ENCODE data around the gene GPC3. TPM values are rescaled to one million over a fixed set of nuclear protein-coding genes. Genes with fewer than 3 reads are reported as not detected.

The GPC3 gene
- total and polyA plus RNA-seq, 2 experiments from 2014 or later = 36.8 to 60.1 TPM

- TF ChIP-seq JUNB (IDR thresholded peaks at IDR 0.05; ENCODE audit: unreplicated experiment) (no peak), POLR2AphosphoS5 (IDR thresholded peaks at IDR 0.05; ENCODE audit: low read depth) (no peak)
Measured at GRCh38 chrX:133953078-133953477, 32.3 kb downstream of the GPC3 start (continued).

DNA sequence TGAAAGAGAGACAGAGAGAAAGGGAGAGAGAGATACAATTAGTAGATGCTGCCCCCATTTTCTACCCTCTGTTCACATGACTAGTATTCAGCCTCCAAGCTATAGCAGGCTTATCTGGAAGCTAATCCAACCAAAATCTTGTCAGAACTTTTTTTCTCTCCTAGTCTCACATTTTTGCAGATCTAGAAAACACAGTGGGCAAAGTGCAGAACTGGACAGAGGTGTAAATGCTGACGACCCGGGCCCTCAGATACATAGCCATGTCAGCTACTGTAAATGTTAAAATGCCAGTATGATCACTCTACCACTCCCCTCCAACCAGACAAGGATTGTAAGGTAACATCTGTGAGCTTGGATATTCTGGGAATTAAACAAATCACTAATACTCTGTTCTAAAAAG, 34.3 kb downstream of the GPC3 start:
- H3F3A ChIP-seq (replicated peaks; ENCODE audit: low read depth) = no peaks in the 10 kb centered on the region
- H3K36me3 Mint-ChIP-seq (ENCODE audit: low read depth) = peaks cover 13% of the 10 kb centered on the region; the same call in 2 of the 3 replicates
- 0 out of 2 replicates have a peak, but pooled peaks cover 4% of the 10 kb centered on the region for H3K4me1 ChIP-seq (ENCODE audit: insufficient read depth)
- DNase-seq (ENCODE audit: low spot score) = no peak
- H2AFZ ChIP-seq = no peak overlapping the region
- no peaks in the 10 kb centered on the region for H3K27me3 Mint-ChIP-seq (ENCODE audit: insufficient read depth, low read depth, poor library complexity)
- no peak overlapping the region for H3K27ac Mint-ChIP-seq
- H3K9me2 ChIP-seq (ENCODE audit: insufficient read depth) = no peaks in the 10 kb centered on the region
- peaks cover 10% of the 10 kb centered on the region for H3K4me1 Mint-ChIP-seq
- H4K20me1 ChIP-seq (replicated peaks; ENCODE audit: insufficient read depth) = no peaks in the 10 kb centered on the region
- no peak for ATAC-seq
- H3K4me3 ChIP-seq = no peak overlapping the region
- no peaks in the 10 kb centered on the region for H3K27me3 ChIP-seq (ENCODE audit: insufficient read depth)
- no peaks in the 10 kb centered on the region for H3K79me2 ChIP-seq (replicated peaks; ENCODE audit: insufficient read depth)
- H3K27ac ChIP-seq (ENCODE audit: low read depth) = no peak overlapping the region
- TF ChIP-seq EZH2 (IDR thresholded peaks at IDR 0.05; ENCODE audit: low read depth, unreplicated experiment) (no peak), EZH2phosphoT487 (IDR thresholded peaks at IDR 0.05; ENCODE audit: unreplicated experiment) (no peak), CREB1 (CRISPR knock-in tag; IDR thresholded peaks at IDR 0.05; ENCODE audit: low read depth) (no peak), ZNF114 (CRISPR knock-in tag; IDR thresholded peaks at IDR 0.05) (no peak), JUNB (IDR thresholded peaks at IDR 0.05; ENCODE audit: unreplicated experiment) (no peak), ZNF331 (CRISPR knock-in tag; IDR thresholded peaks at IDR 0.05; ENCODE audit: low read depth) (no peak), NANOG (IDR thresholded peaks at IDR 0.05; ENCODE audit: borderline replicate concordance) (no peak), POLR2AphosphoS5 (IDR thresholded peaks at IDR 0.05; ENCODE audit: low read depth) (no peak), STAT1 (IDR thresholded peaks at IDR 0.05; ENCODE audit: unreplicated experiment) (no peak)
- TF ChIP-seq, protein P1, sequence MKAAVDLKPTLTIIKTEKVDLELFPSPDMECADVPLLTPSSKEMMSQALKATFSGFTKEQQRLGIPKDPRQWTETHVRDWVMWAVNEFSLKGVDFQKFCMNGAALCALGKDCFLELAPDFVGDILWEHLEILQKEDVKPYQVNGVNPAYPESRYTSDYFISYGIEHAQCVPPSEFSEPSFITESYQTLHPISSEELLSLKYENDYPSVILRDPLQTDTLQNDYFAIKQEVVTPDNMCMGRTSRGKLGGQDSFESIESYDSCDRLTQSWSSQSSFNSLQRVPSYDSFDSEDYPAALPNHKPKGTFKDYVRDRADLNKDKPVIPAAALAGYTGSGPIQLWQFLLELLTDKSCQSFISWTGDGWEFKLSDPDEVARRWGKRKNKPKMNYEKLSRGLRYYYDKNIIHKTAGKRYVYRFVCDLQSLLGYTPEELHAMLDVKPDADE (IDR thresholded peaks at IDR 0.05) = no peak
- TF ChIP-seq, protein P2, sequence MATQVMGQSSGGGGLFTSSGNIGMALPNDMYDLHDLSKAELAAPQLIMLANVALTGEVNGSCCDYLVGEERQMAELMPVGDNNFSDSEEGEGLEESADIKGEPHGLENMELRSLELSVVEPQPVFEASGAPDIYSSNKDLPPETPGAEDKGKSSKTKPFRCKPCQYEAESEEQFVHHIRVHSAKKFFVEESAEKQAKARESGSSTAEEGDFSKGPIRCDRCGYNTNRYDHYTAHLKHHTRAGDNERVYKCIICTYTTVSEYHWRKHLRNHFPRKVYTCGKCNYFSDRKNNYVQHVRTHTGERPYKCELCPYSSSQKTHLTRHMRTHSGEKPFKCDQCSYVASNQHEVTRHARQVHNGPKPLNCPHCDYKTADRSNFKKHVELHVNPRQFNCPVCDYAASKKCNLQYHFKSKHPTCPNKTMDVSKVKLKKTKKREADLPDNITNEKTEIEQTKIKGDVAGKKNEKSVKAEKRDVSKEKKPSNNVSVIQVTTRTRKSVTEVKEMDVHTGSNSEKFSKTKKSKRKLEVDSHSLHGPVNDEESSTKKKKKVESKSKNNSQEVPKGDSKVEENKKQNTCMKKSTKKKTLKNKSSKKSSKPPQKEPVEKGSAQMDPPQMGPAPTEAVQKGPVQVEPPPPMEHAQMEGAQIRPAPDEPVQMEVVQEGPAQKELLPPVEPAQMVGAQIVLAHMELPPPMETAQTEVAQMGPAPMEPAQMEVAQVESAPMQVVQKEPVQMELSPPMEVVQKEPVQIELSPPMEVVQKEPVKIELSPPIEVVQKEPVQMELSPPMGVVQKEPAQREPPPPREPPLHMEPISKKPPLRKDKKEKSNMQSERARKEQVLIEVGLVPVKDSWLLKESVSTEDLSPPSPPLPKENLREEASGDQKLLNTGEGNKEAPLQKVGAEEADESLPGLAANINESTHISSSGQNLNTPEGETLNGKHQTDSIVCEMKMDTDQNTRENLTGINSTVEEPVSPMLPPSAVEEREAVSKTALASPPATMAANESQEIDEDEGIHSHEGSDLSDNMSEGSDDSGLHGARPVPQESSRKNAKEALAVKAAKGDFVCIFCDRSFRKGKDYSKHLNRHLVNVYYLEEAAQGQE (IDR thresholded peaks at IDR 0.05; ENCODE audit: unreplicated experiment) = no peak
- TF ChIP-seq, protein P3, sequence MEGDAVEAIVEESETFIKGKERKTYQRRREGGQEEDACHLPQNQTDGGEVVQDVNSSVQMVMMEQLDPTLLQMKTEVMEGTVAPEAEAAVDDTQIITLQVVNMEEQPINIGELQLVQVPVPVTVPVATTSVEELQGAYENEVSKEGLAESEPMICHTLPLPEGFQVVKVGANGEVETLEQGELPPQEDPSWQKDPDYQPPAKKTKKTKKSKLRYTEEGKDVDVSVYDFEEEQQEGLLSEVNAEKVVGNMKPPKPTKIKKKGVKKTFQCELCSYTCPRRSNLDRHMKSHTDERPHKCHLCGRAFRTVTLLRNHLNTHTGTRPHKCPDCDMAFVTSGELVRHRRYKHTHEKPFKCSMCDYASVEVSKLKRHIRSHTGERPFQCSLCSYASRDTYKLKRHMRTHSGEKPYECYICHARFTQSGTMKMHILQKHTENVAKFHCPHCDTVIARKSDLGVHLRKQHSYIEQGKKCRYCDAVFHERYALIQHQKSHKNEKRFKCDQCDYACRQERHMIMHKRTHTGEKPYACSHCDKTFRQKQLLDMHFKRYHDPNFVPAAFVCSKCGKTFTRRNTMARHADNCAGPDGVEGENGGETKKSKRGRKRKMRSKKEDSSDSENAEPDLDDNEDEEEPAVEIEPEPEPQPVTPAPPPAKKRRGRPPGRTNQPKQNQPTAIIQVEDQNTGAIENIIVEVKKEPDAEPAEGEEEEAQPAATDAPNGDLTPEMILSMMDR (conservative IDR thresholded peaks at IDR 0.05; ENCODE audit: low read depth in 2 of 2) = no peak
- TF ChIP-seq, protein P4, sequence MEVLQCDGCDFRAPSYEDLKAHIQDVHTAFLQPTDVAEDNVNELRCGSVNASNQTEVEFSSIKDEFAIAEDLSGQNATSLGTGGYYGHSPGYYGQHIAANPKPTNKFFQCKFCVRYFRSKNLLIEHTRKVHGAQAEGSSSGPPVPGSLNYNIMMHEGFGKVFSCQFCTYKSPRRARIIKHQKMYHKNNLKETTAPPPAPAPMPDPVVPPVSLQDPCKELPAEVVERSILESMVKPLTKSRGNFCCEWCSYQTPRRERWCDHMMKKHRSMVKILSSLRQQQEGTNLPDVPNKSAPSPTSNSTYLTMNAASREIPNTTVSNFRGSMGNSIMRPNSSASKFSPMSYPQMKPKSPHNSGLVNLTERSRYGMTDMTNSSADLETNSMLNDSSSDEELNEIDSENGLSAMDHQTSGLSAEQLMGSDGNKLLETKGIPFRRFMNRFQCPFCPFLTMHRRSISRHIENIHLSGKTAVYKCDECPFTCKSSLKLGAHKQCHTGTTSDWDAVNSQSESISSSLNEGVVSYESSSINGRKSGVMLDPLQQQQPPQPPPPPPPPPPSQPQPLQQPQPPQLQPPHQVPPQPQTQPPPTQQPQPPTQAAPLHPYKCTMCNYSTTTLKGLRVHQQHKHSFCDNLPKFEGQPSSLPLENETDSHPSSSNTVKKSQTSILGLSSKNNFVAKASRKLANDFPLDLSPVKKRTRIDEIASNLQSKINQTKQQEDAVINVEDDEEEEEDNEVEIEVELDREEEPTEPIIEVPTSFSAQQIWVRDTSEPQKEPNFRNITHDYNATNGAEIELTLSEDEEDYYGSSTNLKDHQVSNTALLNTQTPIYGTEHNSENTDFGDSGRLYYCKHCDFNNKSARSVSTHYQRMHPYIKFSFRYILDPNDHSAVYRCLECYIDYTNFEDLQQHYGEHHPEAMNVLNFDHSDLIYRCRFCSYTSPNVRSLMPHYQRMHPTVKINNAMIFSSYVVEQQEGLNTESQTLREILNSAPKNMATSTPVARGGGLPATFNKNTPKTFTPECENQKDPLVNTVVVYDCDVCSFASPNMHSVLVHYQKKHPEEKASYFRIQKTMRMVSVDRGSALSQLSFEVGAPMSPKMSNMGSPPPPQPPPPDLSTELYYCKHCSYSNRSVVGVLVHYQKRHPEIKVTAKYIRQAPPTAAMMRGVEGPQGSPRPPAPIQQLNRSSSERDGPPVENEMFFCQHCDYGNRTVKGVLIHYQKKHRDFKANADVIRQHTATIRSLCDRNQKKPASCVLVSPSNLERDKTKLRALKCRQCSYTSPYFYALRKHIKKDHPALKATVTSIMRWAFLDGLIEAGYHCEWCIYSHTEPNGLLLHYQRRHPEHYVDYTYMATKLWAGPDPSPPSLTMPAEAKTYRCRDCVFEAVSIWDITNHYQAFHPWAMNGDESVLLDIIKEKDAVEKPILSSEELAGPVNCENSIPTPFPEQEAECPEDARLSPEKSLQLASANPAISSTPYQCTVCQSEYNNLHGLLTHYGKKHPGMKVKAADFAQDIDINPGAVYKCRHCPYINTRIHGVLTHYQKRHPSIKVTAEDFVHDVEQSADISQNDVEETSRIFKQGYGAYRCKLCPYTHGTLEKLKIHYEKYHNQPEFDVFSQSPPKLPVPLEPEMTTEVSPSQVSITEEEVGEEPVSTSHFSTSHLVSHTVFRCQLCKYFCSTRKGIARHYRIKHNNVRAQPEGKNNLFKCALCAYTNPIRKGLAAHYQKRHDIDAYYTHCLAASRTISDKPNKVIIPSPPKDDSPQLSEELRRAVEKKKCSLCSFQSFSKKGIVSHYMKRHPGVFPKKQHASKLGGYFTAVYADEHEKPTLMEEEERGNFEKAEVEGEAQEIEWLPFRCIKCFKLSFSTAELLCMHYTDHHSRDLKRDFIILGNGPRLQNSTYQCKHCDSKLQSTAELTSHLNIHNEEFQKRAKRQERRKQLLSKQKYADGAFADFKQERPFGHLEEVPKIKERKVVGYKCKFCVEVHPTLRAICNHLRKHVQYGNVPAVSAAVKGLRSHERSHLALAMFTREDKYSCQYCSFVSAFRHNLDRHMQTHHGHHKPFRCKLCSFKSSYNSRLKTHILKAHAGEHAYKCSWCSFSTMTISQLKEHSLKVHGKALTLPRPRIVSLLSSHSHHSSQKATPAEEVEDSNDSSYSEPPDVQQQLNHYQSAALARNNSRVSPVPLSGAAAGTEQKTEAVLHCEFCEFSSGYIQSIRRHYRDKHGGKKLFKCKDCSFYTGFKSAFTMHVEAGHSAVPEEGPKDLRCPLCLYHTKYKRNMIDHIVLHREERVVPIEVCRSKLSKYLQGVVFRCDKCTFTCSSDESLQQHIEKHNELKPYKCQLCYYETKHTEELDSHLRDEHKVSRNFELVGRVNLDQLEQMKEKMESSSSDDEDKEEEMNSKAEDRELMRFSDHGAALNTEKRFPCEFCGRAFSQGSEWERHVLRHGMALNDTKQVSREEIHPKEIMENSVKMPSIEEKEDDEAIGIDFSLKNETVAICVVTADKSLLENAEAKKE (CRISPR knock-in tag; IDR thresholded peaks at IDR 0.05) = no peak
- no peak overlapping the region for H3K4me2 ChIP-seq
- no peak overlapping the region for H3K4me3 Mint-ChIP-seq
- no peaks in the 10 kb centered on the region for H3K36me3 ChIP-seq (ENCODE audit: insufficient read depth)
- 0 out of 3 replicates have a peak, but pooled peaks cover 3% of the 10 kb centered on the region for H3K9me3 Mint-ChIP-seq

Measured in GM23338 (cell line).